ENCODE results near the gene SYNE2. TPM values are rescaled to one million over a fixed set of nuclear protein-coding genes. Genes with fewer than 3 reads are reported as not detected.

SYNE2 gene
- total and polyA plus RNA-seq, 10 of the 15 experiments (the other 5 are each of a cell fraction or from before 2014, with no cell fraction given), result 2.1 to 52.7 (median 38.1) TPM

GRCh38 chr14:64247195-64247594, 394.4 kb downstream of the SYNE2 start:
- ATAC-seq, result no peak
- CTCF ChIA-PET, result no interaction called here
- no peak for TF ChIP-seq ZNF622 (IDR thresholded peaks at IDR 0.05)
- TF ChIP-seq ZNF687 (IDR thresholded peaks at IDR 0.05), result no peak
- no peak for TF ChIP-seq HDAC2 (IDR thresholded peaks at IDR 0.05)
- TF ChIP-seq CBX3 (IDR thresholded peaks at IDR 0.05; ENCODE audit: borderline replicate concordance, low read depth), result no peak
- no peak for TF ChIP-seq BACH1 (IDR thresholded peaks at IDR 0.05; ENCODE audit: borderline replicate concordance)
- no peak for TF ChIP-seq PKNOX1 (IDR thresholded peaks at IDR 0.05)
- TF ChIP-seq MTA3 (IDR thresholded peaks at IDR 0.05; ENCODE audit: borderline replicate concordance, low read length), result no peak
- TF ChIP-seq STAT1 (conservative IDR thresholded peaks at IDR 0.05), result no peak
- TF ChIP-seq USF1 (IDR thresholded peaks at IDR 0.05; ENCODE audit: borderline replicate concordance, extremely low read length, insufficient read depth, low read depth, low read length), result no peak
- TF ChIP-seq PRDM15 (CRISPR knock-in tag; IDR thresholded peaks at IDR 0.05), result no peak
- no peak for TF ChIP-seq NFXL1 (IDR thresholded peaks at IDR 0.05; ENCODE audit: borderline replicate concordance)
- no peak for TF ChIP-seq SMAD5 (IDR thresholded peaks at IDR 0.05; ENCODE audit: low read depth)
- TF ChIP-seq ESRRA (IDR thresholded peaks at IDR 0.05; ENCODE audit: low read length), result no peak
- no peak for TF ChIP-seq MYC (IDR thresholded peaks at IDR 0.05; ENCODE audit: insufficient read depth, insufficient read length, insufficient replicate concordance, low read length, severe bottlenecking)
- no peak for TF ChIP-seq NR2C2 (IDR thresholded peaks at IDR 0.05; ENCODE audit: borderline replicate concordance, control insufficient read depth, insufficient read length, low read depth)
- TF ChIP-seq SUPT20H (IDR thresholded peaks at IDR 0.05; ENCODE audit: borderline replicate concordance, control insufficient read depth, low read depth, low read length), result no peak

More at GRCh38 chr14:64247195-64247594, 394.4 kb downstream of the SYNE2 start:
- in situ Hi-C loops (cut with MboI) (no loop called here), intact Hi-C loops (cut with micrococcal nuclease; ENCODE audit: unreplicated experiment) (no loop called here)
- ChIA-PET SMC1A (ENCODE audit: uncharacterized antibody, unreplicated experiment) (no interaction called here), POLR2A (interaction anchor here (1.1 kb wide), 1 partner anchor 11 kb away, joined by 5 read pairs; no protein-coding TSS in a partner anchor), RAD21 (ENCODE audit: unreplicated experiment) (no interaction called here)
- H3K4me2 ChIP-seq (ENCODE audit: control insufficient read depth, insufficient read depth), result no peak overlapping the region
- no peak overlapping the region for H3K4me3 ChIP-seq
- H3K9ac ChIP-seq (ENCODE audit: control insufficient read depth, insufficient read depth, low read length), result no peak overlapping the region
- DNase-seq (ENCODE audit: low read depth, low spot score) (no peak), FAIRE-seq (no peak)
- 98% methylated on average over 3 of the region's 3 CpGs for WGBS (ENCODE audit: insufficient coverage, insufficient replicate concordance, low lambda C conversion rate, missing lambda C conversion rate)
- H3K79me2 ChIP-seq (ENCODE audit: control insufficient read depth, insufficient read depth, low read length), result no peaks in the 10 kb centered on the region
- no peaks in the 10 kb centered on the region for H3K4me1 ChIP-seq (ENCODE audit: control insufficient read depth, insufficient read depth, low read length)
- no peak overlapping the region for H2AFZ ChIP-seq (ENCODE audit: control insufficient read depth, low read depth, low read length)
- H3K9me3 ChIP-seq (replicated peaks; ENCODE audit: control insufficient read depth, insufficient read depth, low read length), result no peaks in the 10 kb centered on the region; the same call in 2 of the 3 replicates
- H3K36me3 ChIP-seq (ENCODE audit: control insufficient read depth in 2 of 2, insufficient read depth in 2 of 2, low read length in 1 of 2), result no peaks in the 10 kb centered on the region
- no peaks in the 10 kb centered on the region for H3K27me3 ChIP-seq (replicated peaks in 1 of 2; ENCODE audit: control insufficient read depth in 2 of 2, insufficient read depth in 2 of 2, low read length in 1 of 2)
- H4K20me1 ChIP-seq (ENCODE audit: control insufficient read depth, insufficient read depth), result no peaks in the 10 kb centered on the region
- no TSS peak for BruUV-seq (replicated peaks)
- no peak overlapping the region for H3K27ac ChIP-seq (ENCODE audit: control insufficient read depth, insufficient read depth)
